GM12891 (cell line): ENCODE data around the gene CEMP1.
"Not testable (repeated sequence)": the region's sequence is repeated elsewhere in the genome, so short reads cannot be mapped to it uniquely, and the experiment has no call there.

ENCODE experiments used
- DNase-seq: peaks from one replicate; pipeline ENCODE4 v3.0.0; 2011; ENCODE audit warnings: low spot score; ENCODE audit not compliant: insufficient read length
- FAIRE-seq: peaks from 2 replicates; lab custom pipeline; 2011; peaks lifted over from hg19 to GRCh38; lab: Jason Lieb, UNC
- PAX5 ChIP-seq: IDR thresholded peaks from 2 replicates; pipeline ENCODE4 v1.6.1; 2011; ENCODE audit warnings: low read length, moderate library complexity, mild to moderate bottlenecking; ENCODE audit not compliant: insufficient read depth, severe bottlenecking
- POLR2A ChIP-seq: IDR thresholded peaks from 2 replicates; pipeline ENCODE4 v1.6.1; 2011; ENCODE audit warnings: low read depth, low read length, control low read depth
- POLR2AphosphoS5 ChIP-seq: IDR thresholded peaks from 2 replicates; pipeline ENCODE4 v1.6.1; 2011; ENCODE audit warnings: low read depth, low read length, control low read depth
- POU2F2 ChIP-seq: IDR thresholded peaks from 2 replicates; pipeline ENCODE4 v1.6.1; 2011; ENCODE audit warnings: low read depth, mild to moderate bottlenecking, control low read depth, low read length, moderate library complexity
- SPI1 ChIP-seq: IDR thresholded peaks from 2 replicates; pipeline ENCODE4 v1.6.1; 2011; ENCODE audit warnings: low read depth, low read length, control low read depth
- TAF1 ChIP-seq: IDR thresholded peaks from 2 replicates; pipeline ENCODE4 v1.6.1; 2011; ENCODE audit warnings: low read depth, low read length, control low read depth

The CEMP1 gene

DNA sequence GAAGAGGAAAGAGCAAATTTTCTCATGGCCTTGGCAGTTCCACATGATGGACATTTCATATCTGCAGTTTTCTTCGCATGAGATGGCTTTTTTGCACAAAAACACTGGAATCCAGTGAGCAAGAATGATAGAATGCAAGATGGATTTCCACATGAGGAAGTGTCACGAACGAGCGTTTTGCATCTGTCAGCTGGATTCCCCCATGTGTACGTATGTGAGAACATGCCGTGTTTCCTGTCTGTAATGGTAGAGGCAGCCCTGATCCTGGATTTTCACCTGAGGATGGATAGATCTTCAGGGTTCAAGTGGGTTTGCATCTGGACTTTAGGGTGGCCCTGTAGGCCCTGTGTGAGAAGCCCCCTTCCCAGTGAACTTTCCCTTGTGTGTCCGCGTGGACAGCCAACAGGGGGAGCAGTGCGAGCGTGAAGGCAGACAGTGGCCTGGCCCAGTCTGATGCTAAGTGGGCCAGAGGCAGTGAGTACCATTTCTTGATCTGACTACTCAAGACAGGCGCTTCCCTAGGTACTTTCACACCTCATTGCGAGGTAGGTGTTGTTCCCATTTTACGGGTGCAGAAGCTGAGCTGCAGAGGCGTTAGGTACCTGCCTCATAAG is 8.7 kb upstream of the CEMP1 start:
- peak; percentile 80 for FAIRE-seq
- DNase-seq: not testable (repeated sequence)
- peak; percentile 26; the same call in 1 of the 2 replicates for TF ChIP-seq SPI1

DNA sequence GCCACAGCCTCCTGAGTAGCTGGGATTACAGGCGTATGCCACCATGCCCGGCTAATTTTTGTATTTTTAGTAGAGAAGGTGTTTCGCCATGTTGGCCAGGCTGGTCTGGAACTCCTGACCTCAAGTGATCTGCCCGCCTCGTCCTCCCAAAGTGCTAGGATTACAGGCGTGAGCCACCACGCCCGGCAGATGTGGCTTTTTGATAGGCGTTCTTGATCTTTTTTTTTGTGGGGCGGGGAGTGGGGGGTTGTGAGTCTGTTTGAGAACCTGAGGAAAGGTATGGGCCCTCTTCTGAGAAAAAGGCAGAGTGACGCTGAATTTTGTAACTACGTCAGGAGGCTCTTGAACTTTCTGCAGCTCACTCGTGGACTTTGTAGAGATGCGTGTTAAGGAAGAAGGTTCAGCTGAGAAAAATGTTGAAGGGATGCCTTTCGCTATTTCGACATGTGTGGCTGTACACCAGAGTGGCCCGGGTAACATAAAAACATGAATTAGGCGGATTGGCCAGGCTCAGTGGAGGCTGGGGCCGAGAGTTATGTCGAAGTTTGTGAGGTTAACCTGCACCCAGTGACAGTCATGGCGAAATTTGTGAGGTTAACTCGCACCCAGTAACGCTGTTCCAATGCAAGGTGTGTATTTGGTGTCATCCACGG is 8.1 kb upstream of the CEMP1 start:
- not testable (repeated sequence) for DNase-seq
- FAIRE-seq: peak; percentile 31

DNA sequence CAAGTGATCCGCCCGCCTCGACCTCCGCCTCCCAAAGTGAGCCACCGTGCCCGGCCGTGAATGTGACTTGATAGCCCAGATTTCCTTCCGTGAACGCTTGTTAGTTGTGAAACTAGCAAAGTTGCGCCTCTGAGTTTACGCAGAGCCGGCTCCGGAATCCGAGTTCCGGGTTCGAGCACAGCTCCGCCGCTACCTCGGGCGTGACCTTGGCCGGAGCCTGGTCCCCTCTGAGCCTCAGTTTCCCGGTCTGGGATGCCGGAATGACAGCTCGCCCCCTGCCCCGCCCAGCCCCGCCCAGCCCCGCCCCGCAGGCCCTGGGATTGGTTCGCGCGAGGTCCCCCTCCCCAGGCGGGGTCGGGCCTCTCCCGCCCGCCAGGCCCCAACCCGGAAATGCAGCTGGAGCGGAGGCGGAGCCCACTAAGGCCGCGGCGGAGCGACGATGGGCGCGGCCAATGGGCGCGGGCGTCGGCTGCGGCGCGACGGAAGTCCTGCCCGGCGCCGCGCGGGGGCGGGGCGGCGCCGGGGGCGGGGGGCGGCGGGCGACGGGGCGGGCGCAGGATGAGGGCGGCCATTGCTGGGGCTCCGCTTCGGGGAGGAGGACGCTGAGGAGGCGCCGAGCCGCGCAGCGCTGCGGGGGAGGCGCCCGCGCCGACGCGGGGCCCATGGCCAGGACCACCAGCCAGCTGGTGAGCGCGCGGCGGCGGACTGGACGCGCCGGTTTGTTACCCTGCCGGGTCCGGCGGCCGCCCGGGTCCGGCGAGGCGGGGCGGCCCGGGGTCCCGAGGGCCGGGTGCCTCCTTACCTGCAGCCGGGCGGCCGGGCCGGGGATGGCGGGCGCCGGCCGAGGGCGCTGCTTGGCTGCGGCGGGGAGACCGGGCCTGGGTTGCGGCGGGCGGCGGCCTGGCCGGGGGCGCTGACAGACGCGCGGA is 6.5 kb upstream of the CEMP1 start, which contains the start of gene PDPK1:
Gene PDPK1, plus strand, starts transcription at position 571 of the 929 bp plus-strand sequence. Its CDS starts 92 bp downstream, at position 663.
- TF ChIP-seq POLR2AphosphoS5 (no peak), PAX5 (no peak), POU2F2 (no peak), TAF1 (peak; percentile 34; the same call in 1 of the 2 replicates), POLR2A (0 out of 2 replicates have a peak, but pooled peaks have one; percentile 35), SPI1 (no peak)
- FAIRE-seq: peak; percentile 88
- DNase-seq: peak; percentile 94

DNA sequence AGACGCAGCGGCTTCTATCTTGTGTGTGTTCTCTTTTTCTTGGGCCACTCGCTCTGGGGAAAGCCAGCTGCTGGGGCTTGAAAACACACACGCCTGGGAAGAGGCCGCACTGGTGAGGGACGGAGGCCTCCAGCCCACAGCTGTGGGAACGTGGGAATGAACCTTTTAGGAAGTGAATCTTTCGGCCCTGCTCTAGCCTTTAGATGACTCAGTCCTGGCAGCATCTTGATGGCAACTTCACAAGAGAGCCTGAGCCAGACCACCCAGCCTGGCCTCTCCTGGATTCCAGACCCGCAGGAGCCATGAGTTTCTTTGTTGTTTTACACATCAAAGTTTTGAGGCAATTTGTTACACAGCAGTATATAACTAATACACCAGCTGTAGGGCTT is 4.4 kb upstream of the CEMP1 start:
- no peak for TF ChIP-seq SPI1
- TF ChIP-seq POU2F2: no peak
- TF ChIP-seq PAX5: no peak
- TF ChIP-seq POLR2AphosphoS5: no peak
- no peak for TF ChIP-seq TAF1
- TF ChIP-seq POLR2A: no peak
- FAIRE-seq: no peak
- no peak for DNase-seq

DNA sequence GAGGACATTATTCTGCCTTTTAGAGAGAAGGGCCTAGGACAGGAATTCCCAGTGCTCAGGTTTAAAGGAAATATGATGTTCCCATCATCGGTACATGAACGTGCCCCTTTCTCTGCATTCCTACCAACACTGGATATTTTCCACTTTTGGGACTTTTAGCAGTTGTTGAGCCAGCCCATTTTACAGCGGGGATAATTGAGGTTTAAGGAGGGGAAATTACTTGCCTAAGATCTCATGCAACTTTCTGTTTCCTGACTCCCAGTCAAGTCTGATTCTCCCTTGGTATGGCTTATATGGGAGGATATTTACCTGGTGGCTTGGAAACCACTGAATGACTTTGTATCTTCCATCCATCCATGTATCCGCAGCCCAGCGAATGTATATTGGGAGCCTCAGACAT is 3.1 kb upstream of the CEMP1 start:
- peak; percentile 9 for FAIRE-seq
- not testable (repeated sequence) for DNase-seq

DNA sequence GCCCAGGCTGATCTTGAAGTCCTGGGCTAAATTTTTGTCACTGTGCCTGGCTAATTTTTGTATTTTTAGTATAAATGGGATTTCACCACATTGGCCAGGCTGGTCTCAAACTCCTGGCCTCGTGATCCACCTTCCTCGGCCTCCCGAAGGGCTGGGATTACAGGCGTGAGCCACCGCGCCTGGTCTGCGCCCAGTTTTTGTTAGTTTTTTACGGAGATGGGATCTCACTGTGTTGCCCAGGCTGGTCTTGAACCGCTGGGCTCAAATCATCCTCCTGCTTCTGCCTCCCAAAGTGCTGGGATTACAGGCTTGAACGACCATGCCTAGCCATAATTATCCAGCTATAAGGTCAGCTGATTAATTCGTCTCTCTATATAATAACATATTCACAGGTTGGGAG is 2.7 kb upstream of the CEMP1 start:
- DNase-seq: no peak
- no peak for FAIRE-seq
- no peak for TF ChIP-seq SPI1
- TF ChIP-seq TAF1: no peak
- no peak for TF ChIP-seq POU2F2
- TF ChIP-seq POLR2AphosphoS5: no peak
- TF ChIP-seq POLR2A: no peak
- no peak for TF ChIP-seq PAX5

DNA sequence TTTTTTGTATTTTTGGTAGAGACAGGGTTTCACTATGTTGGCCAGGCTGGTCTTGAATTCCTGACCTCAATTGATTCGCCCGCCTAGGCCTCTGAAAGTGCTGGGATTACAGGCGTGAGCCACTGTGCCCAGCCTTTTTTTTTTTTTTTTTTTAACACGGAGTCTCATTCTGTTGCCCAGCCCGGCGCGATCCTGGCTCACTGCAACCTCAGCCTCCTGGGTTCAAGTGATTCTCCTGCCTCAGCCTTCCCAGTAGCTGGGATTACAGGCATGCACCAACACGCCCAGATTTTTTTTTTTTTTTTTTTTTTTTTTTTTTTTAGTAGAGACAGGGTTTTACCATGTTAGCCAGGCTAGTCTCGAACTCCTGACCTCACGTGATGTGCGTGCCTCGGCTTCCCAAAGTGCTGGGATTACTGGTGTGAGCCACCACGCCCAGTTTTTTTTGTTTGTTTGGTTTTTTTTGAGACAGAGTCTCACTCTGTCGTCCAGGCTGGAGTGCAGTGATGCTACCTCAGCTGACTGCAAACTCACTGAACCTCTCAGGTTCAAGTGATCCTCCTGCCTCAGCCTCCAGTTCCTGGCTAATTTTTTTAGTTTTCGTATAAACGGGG is 2.0 kb upstream of the CEMP1 start:
- not testable (repeated sequence) for DNase-seq, FAIRE-seq

DNA sequence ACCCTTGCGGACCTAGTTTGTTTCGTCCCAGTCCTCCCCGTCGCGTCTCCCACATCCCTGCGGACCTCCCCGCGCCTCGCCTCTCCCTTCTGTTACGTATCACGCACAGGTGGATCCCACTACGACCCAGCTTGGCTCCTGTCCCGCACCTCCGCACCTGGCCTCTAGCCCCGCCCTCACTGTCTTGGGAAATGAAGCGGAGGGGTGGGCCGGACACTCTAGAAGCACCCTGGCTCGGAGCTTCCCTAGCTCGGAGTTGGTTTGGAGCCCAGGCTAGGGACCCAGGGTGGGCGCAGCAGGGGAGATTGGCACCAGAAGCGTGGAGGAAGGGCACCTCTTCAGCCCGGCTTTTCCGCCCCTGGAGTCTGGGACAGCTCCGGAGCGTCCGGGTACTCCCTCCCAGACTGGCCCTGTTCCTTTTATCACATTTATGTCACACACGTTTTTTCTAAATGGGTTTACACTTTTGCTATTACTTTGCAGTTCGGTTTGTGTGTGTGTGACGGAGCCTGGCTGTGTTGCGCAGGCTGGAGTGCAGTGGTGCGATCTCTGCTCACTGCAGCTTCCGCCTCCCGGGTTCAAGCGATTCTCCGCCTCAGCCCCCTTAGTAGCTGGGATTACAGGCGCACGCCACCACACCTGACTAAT is 1.4 kb upstream of the CEMP1 start:
- no peak for FAIRE-seq
- no peak for DNase-seq
- TF ChIP-seq TAF1 (0 out of 2 replicates have a peak, but pooled peaks have one; percentile 18), POLR2A (peak; percentile 51; the same call in 1 of the 2 replicates), POU2F2 (no peak)

DNA sequence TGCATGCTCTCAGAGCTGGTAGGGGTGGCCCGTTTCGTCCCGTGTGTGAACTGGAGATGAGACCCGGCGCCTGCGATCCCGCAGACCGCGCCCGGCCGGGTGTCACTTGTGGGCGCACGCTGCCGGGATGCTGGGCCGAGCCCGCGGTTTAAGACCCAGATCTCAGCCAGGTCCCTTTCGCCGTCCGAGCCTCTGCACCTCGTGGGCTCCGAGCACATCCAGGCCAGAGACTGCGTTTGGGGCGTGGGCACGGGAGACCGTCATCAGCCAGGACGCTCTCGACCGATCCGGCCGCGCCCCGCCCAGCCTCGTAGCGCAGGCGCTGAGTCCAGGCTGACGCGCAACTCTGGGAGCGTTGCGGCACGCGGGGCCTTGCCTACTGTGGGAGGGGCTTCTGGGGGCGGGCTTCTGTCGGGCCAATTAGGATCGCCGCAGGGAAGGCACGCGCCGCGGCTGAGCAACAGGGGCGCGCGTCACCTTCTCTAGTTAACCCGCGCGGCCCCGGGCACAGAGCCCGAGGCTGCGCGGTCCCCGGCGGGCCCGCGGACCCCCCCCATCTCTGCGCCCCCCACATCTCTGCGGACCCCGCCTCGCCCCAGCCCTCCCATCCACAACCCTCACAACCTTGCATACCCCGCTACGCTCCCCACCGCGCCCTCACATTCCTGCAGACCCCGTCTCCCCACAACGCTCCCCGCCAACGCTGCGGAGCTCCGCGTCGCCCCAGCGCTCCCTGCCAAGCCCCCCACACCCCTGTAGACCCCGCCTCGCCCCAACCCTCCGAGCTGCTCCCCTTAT is 687 bp upstream of the CEMP1 start:
- peak; percentile 99 for DNase-seq
- peak; percentile 99 for FAIRE-seq
- TF ChIP-seq TAF1: 0 out of 2 replicates have a peak, but pooled peaks have one; percentile 53
- TF ChIP-seq POLR2A: peak; percentile 68
- TF ChIP-seq PAX5: no peak
- peak; percentile 77 for TF ChIP-seq POLR2AphosphoS5
- peak; percentile 68 for TF ChIP-seq POU2F2
- no peak for TF ChIP-seq SPI1
